HG03520 (cell line): Measurements from ENCODE around the gene TMBIM1.
"Not testable (repeated sequence)": the region's sequence is repeated elsewhere in the genome, so short reads cannot be mapped to it uniquely, and the experiment has no call there.

Experiments used
- ATAC-seq: cut with Tn5 transposase; IDR thresholded peaks from one replicate; pipeline ENCODE4 v1.9.1; 2021; ENCODE audit warnings: mild to moderate bottlenecking, moderate library complexity; ENCODE audit not compliant: unreplicated experiment

TMBIM1 gene

DNA sequence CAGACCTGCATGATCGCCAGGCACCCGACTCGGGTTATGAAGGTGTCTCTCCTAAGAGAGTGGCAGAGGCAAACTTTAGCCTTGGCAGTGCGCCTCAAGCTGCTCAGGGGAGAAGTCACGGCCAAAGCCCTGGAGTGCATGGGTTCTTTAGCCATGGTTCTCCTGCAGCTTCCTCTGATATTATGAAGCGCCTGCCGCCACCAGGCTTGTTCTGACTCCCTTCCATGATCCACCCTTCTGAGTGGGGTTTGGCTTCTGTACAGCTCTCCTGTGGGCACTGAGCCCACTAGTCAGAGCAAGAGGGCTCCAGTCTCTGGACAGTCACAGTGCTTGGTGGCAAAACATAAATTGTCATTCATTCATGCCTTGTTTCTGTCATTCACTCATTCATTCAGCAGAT lies 25.9 kb upstream of the TMBIM1 start:
- ATAC-seq, result no peak

DNA sequence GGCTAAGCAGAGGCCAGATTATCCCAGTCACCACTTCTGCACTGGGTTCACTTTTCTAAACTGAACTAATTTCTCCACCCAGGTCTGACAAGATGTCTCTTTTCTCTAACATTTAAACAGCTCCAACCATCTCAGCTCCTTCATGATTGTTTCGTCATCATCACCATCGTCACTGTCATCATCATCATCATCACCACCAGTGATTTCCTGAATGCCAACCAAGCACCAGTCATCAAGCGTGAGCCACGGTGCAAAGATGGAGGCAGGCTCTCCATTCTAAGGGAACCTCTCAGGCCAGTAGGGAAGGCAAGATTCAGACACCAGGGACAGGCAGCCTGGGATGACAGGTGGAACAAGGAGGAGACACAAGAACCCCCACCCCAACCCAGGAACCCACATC lies 25.5 kb upstream of the TMBIM1 start:
- no peak for ATAC-seq

DNA sequence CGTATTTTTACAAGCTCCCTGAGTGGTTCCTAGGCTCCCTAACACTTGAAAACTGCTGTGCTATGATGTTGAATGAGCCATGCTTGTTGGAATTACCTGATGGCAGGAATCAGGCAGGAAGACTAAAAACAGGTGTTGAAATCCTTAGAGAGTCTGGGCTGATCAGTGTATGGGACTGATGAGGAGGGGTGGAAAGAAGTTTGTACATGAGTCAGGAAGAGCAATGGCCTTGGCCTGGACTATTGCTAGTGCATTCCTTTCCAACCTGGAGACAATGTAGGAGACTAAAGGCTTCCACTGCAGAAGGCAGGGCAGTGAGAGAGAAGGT lies 25.0 kb upstream of the TMBIM1 start:
- no peak for ATAC-seq

DNA sequence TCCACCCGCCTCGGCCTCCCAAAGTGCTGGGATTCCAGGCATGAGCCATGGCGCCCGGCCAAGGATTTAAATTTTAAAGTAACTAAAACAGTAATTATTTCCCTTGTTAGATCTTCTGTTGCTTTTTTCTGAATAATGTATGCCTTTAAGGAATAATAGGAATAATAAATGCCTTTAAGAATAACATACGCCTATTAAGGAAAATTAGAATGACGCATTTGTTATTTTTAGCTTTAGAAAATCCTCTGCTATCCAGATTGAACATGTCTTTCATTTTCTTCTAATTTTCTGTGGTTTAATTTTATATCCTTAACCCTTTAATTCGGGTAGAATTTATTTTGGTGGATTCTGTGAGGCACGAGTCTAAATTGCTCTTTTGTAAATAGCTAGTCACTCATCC lies 23.1 kb upstream of the TMBIM1 start:
- ATAC-seq, result no peak

DNA sequence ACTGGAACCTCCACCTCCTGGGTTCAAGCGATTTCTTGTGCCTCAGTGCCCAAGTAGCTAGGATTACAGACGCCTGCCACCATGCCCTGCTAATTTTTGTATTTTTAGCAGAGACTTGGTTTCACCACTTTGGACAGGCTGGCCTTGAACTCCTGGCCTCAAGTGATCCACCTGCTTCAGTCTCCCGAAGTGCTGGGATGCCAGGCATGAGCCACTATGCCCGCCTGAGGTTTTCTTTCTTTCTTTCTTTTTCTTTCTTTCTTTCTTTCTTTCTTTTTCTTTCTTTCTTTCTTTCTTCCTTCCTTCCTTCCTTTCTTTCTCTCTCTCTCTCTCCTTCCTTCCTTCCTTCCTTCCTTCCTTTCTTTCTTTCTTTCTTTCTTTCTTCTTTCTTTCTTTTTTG lies 22.5 kb upstream of the TMBIM1 start:
- not testable (repeated sequence) for ATAC-seq

DNA sequence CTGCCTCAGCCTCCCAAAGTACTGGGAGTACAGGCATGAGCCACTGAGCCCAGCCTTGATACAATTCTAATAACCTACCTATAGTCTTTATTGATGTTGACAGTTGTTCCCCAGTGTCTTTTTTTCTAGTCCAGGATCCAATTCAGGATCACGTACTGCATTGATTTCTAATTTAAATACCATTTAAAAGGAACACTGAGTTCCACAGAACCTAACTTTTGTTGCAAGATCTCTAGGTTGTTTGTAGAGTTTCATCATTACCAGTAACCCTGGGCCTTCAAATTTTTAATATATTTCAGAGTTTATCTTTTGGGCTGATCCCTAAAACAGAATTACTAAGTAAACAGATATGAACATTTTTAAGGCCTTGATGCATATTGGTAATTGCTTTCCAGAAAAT lies 21.1 kb upstream of the TMBIM1 start:
- no peak for ATAC-seq

DNA sequence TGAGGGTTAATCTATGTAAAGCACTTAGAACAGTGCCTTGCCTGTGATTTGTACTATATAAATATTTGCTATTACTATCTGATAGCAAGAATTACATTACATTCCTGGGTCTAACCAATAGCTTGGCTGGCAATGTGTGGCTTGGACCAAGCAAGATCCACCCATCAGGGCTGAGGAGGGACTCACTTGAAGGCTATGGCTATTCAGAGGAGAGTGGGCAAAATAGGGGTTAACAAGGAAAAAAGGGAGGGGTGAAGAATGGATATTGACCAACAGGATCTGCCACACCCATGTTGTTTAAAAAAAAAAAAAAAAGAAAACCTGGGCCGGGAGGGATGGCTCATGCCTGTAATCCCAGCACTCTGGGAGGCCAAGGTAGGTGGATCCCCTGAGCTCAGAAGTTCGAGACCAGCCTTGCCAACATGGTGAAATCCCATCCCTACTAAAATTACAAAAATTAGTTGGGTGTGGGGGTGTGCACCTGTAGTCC lies 20.0 kb upstream of the TMBIM1 start:
- ATAC-seq, result no peak

DNA sequence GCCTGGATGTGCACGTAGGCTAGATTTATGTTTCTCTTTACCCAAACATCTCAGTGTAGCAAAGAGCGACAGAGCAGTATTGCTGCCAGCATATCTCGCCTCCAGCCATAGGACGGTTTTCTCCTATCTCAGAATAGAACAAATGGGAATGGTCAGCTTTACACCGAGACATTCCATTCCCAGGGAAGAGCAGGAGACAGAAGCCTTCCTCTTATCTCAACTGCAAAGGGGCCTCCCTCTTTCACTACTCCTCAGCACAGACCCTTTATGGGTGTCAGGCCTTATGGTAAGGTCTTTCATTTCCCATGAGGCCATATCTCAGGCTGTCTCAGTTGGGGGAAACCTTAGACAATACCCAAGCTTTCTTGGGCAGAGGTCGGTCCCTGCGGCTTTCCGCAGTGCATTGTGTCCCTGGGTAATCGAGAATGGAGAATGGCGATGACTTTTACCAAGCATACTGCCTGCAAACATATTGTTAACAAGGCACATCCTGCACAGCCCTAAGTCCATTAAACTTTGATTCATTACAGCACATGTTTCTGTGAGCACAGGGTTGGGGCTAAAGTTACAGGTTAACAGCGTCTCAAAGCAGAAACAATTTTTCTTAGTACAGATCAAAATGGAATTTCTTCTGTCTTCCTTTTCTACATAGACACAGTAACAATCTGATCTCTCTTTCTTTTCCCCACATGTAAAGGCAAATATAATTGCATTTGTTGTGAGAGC lies 19.4 kb upstream of the TMBIM1 start:
- ATAC-seq, result not testable (repeated sequence)

DNA sequence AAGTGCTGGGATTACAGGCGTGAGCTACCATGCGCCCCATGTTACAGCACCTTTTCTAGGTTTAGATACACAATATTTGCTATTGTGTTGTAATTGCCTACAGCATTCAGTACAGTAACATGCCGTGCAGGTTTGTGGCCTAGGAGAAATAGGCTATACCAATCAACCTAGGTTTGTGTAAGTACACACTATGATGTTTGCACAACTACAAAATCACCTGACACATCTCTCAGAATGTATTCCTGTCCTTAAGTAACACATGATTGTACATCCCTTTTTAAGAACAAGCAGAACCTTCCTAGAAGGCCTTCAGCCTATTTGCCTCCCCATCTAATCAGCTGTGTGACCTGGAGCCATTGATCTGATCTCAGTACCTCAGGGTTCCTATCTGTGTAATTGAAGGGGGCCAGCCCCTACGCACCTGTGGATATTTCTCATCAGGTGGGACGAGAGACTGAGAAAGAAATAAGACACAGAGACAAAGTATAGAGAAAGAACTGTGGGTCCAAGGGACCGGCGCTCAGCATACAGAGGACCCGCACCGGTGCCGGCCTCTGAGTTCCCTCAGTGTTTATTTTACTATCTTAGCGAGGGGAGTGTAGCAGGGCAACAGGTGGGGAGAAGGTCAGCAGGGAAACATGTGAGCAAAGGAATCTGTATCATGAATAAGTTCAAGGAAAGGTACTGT lies 18.7 kb upstream of the TMBIM1 start:
- no peak for ATAC-seq

DNA sequence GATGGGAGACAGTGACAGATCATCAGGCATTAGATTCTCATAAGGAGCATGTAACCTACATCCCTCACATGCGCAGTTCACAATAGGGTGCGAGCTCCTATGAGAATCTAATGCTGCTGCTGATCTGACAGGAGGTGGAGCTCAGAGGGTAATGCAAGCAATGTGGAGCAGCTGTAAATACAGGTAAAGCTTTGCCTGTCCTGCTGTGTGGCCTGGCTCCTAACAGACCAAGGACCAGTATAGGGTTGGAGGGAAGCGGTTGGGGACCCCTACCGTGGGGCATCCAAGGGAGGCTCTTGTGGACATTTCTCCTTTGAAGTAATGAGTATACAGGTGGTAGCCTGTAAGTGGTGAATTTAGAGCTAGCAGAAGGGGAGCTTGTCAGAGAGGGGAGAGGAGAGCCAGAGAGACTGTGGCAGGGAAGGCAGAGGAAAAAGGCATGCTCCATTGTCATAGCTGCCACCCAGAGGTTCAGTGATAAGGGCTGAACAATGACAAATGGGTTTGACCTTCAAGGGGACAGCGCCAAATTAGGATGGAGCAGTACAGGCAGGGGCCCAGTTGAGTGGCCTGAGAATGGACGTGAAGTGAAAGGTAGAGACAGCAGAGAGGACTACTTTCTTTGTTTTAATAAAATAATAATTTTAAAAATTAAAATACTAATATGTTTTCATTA lies 15.2 kb upstream of the TMBIM1 start:
- ATAC-seq, result no peak

DNA sequence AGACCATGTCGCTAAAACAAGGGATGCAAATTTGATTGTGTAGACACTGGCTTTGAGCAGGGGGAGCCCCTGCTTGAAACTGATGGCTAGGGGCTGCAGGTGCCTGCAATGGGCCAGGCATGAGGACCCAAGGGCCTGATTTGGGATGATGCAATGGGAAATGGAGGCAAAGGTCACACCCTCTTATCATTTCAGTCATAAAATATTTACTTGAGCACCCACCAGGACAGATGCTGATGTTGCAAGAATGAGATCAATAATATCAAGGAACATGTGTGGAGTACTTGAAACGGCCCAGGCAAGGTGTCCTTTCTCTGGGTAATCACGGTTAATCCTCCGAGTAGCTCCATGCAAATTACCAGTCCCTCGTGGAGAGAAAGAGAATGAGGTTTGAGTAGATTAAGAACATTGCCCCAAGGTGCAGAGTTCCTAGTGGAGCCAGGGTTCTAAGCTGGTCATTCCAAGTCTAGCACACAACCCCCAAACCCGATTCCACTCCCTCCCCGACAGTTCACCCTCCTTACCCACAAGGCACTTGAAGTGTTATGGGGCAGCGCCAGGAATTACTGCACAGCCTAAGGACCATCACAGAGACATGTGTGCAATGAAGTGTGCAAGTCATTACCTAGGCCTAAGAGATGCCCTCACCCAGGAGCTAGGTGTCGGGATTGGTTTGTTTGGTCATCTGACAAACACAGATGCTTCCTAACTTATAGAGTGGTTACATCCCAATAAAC lies 14.0 kb upstream of the TMBIM1 start:
- ATAC-seq, result no peak

DNA sequence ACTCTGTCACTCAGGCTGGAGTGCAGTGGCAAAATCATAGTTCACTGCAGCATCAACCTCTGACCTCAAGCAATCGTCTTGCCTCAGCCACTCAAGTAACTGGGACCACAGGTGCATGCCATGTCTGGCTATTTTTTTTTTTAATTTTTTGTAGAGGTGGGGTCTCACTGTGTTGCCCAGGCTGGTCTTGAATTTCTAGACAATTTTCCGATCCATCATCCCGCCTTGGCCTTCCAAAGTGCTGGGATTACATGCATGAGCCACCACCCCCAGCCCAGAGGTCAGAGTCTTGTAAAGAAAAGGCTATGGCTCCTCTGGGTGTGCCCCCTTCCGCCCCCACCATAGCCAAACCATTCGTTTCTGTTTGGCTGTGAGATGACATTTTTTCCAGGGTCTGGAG lies 13.1 kb upstream of the TMBIM1 start:
- no peak for ATAC-seq

DNA sequence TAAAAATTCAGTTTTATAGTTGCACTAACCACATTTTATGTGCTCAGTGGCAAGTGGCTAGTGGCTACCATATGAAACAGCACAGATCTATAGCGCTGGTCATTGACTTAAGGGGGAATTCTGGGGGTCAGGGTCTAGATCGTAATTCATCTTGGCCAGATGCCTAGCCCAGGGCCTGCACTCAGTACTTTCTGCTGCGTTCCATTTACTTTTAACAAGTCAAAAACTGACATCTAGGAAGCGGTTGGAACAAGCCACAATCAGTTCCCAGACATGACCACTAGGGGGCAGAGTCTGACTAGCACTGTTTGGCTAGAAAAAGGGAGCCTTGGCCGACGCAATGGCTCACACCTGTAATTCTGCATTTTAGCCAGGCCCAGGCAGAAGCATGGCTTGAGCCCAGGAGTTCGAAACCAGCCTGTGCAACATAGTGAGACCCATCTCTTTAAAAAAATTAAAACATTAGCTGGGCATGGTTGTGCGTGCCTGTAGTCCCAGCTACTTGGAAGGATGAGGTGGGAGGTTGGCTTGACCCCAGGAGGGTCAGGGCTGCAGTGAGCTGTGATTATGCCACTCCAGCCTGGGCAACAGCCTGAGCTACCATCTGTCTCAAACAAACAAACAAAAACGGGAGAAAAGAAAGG lies 9.0 kb upstream of the TMBIM1 start:
- ATAC-seq, result peak; percentile 72

DNA sequence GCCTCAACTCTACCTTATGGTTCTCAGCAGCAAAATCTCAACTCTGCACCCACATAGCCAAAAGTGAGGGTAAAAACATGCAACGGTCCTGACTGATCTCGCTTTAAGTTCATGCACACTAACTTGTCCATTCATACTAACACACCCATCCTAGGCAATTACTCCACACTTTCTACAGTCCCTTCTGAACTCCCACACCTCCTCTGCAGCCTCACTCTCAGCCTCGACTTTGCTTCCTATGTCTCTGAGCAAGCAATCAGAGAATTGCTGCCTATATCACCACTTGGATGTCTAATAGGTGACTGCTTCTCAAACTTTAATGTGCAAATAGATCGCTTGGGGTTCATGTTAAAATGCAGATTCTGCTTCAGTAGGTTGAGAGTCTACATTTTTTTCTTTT lies 7.8 kb upstream of the TMBIM1 start:
- no peak for ATAC-seq

DNA sequence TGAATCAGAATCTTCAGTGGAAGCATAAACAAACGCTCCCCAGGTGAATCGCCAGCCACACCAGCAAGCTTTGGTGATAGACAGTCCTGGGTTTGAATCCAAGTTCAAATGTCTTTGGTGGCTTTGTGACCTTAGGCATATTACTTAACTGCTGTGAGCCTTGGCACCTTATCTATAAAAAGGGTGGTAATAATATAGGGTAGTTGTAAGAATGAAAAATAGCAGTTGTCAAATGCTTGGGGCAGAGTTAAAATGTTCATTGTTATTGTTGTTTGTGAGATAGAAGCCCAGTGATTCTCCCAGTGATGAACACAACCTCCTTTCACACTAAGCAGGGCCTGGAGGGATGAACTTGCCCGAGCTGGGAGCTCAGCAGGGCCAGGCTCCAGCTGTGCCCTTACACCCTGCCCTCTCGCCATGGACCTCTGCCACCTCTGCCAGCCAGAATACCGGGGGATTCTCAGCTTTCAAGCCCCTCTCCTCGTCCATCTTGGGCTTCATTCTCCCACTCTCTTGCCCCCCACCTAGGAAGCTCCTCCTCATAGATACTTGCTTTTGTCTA lies 6.1 kb upstream of the TMBIM1 start:
- no peak for ATAC-seq

DNA sequence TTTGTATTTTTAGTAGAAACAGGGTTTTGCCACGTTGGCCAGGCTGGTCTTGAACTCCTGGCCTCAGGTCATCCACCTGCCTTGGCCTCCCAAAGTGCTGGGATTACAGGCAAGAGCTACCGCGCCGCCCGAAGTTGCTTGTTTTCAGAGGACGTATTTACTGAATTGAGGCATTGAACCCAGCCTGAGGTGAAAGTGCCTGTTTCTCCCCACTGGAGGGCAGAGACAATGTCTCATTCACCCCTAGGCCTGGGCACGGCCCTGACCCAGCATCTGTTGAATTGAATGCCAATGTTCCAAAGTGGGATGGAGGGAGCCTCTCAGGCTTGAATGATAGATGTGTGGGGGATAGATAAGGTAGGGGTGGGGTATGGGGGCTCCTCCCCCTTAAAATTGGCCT lies 4.5 kb upstream of the TMBIM1 start:
- no peak for ATAC-seq

DNA sequence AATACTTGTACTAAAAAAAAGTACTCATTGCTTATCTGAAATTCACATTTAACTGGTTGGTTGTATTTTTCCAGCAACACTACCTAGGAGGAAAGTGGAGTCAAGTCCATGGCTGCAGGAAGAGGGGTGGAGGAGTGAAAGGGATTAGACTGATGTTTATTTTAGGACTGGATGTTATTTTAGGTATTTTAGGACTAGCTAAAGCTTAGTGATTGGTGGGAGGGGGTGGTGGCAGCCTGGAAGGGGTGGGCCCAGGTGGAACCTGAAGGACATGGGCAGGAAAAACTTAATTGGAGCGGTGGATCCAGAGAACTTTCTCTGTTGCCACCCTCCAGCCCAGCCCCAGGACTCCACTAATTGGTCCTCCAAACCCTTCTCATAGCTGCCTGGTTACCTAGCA lies 3.9 kb upstream of the TMBIM1 start:
- no peak for ATAC-seq

DNA sequence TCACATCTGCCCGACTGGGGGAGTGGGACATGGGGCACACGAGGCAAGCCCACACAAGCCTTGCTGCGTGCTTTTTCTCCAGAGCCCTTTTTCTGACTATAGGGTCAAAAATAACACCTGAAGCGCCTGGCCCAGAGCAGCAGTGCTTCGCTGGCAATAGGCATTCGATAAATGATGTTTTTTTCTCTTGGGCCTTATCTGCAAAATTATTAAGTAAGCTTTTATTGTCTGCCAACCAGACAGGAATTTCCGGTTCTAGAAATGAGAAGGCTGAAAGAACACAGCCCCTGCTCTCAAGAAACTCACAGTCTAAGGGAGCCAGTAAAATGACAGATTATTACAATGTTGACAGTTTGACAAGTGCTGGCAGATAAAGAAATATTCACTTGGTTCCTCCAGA lies 2.7 kb upstream of the TMBIM1 start:
- no peak for ATAC-seq

DNA sequence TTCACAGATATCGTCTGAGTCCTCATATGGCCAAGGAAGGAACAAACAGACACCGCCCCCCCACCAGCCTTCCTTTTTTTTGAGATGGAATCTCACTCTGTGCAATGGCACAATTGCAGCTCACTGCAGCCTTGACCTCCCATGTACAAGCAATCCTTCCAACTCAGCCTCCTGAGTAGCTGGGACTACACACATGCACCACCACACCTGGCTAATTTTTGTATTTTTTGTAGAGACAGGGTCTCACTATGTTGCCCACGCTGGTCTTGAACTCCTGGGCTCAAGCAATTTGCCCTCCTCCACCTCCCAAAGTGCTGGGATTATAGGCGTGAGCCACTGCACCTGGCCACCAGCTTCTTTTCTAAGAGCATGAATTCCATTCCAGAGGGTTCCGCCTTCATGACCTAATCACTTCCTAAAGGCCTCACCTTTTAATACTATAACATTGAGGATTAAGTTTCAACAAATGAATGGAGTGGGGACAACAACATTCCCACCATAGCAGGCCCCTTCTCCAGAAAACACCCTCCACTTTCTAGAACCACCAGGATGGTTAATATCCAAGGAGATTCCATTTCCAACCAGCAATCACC lies 2.2 kb upstream of the TMBIM1 start:
- no peak for ATAC-seq

DNA sequence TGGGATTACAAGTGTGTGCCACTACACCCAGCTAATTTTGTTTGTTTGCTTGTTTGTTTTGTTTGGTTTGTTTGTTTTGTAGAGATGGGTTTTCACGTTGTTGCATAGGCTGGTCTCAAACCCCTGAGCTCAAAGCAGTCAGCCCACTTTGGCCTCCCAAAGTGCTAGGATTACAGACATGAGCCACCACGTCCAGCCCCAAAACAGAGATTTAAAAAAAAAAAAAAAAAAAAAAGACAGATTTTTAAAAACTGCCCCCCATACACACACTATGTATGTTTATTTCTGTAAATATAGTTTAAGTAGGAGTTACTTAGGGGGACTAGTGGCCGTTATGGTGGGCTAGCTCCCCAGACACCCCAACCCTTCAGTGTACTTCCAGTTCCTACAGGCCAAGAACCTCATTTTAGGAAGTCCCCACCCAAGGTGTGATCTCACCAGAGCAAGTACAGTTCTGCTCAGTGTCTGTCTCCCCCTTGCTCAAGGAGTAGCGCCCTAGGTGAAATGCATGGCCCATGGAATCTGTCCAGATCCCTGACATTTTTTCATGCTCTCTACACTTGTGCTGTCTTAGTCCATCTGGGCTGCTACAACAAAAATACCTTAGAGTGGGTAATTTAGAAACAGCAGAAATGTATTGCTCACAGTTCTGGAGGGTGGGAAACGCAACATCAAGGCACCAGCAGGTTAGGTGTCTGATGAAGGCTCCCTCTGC lies 1.6 kb upstream of the TMBIM1 start:
- ATAC-seq, result no peak
